SK-N-SH (cell line): Measurements from ENCODE around the gene TRIM38. TPM values are rescaled to one million over a fixed set of nuclear protein-coding genes. Genes with fewer than 3 reads are reported as not detected.

Source experiments
- CTCF ChIA-PET: fragments of 300-600, 350-600 bp; formaldehyde crosslinking; extraction: SDS; loops from one replicate; lab custom pipeline; 2021; lab: Yijun Ruan, JAX
- POLR2A ChIA-PET: fragments of 350-600 bp; sonication (Branson Sonifier 250); formaldehyde crosslinking; extraction: SDS; loops from one replicate; lab custom pipeline; 2020; ENCODE audit warnings: antibody characterized with exemption, inconsistent platforms; lab: Yijun Ruan, JAX
- DNase-seq: peaks from one replicate; pipeline ENCODE4 v3.0.0; 2012
- H2AFZ ChIP-seq: fragments of 200-600 bp; sonication (generic); 2 replicates; pipeline ENCODE4 v1.8.1; 2016; ENCODE audit warnings: antibody characterized with exemption, mild to moderate bottlenecking, low read depth
- H3F3A ChIP-seq: fragments of 200-600 bp; sonication (generic); replicated peaks from 2 replicates; pipeline ENCODE3; 2016; ENCODE audit warnings: antibody characterized with exemption, mild to moderate bottlenecking; ENCODE audit not compliant: insufficient read depth
- H3K27ac ChIP-seq, 2 experiments: fragments of 200-500 bp in 1 of 2; fragments of 200-600 bp in 1 of 2; sonication (Bioruptor generic) in 1 of 2; sonication (generic), shearing (Covaris generic) in 1 of 2; 2 replicates each; pipeline versions ENCODE4 v1.5.1 to v1.6.1; 2014 to 2016; ENCODE audit warnings: low read depth in 2 of 2, inconsistent platforms in 1 of 2, low read length in 1 of 2, mild to moderate bottlenecking in 1 of 2, mixed read lengths in 1 of 2
- H3K27me3 ChIP-seq: fragments of 200-600 bp; sonication (generic), shearing (Covaris generic); 2 replicates; pipeline ENCODE4 v1.6.1; 2016; ENCODE audit warnings: mixed run types; ENCODE audit not compliant: insufficient read depth
- H3K36me3 ChIP-seq, 2 experiments: fragments of 200-500 bp in 1 of 2; fragments of 200-600 bp in 1 of 2; sonication (Bioruptor generic) in 1 of 2; sonication (generic) in 1 of 2; replicated peaks in 1 of 2; 2 replicates each; pipeline versions ENCODE3 to v1.5.1; 2014 to 2016; ENCODE audit warnings: low read length in 1 of 2, mild to moderate bottlenecking in 1 of 2; ENCODE audit not compliant: insufficient read depth in 2 of 2, control insufficient read depth in 1 of 2
- H3K4me1 ChIP-seq, 2 experiments: fragments of 200-500 bp in 1 of 2; fragments of 200-600 bp in 1 of 2; sonication (Bioruptor generic) in 1 of 2; sonication (generic), shearing (Covaris generic) in 1 of 2; 2 replicates each; pipeline versions ENCODE4 v1.5.1 to v1.6.1; 2014 to 2016; ENCODE audit warnings: low read depth in 1 of 2, low read length in 1 of 2, mixed run types in 1 of 2; ENCODE audit not compliant: insufficient read depth in 2 of 2, control insufficient read depth in 1 of 2
- H3K4me2 ChIP-seq: fragments of 200-600 bp; sonication (generic), shearing (Covaris generic); 2 replicates; pipeline ENCODE4 v1.6.1; 2017; ENCODE audit warnings: mixed run types
- H3K4me3 ChIP-seq, 2 experiments: fragments of 200-500 bp in 1 of 2; fragments of 200-600 bp in 1 of 2; sonication (Bioruptor generic) in 1 of 2; sonication (generic), shearing (Covaris generic) in 1 of 2; 2 replicates each; pipeline versions ENCODE4 v1.5.1 to v1.8.1; 2014 to 2016; ENCODE audit warnings: low read depth in 2 of 2, inconsistent platforms in 1 of 2, low read length in 1 of 2, mild to moderate bottlenecking in 1 of 2, mixed read lengths in 1 of 2, moderate library complexity in 1 of 2
- H3K79me2 ChIP-seq: fragments of 200-600 bp; sonication (generic); 2 replicates; pipeline ENCODE4 v1.8.1; 2017; ENCODE audit warnings: mild to moderate bottlenecking; ENCODE audit not compliant: insufficient read depth
- H3K9ac ChIP-seq: fragments of 200-600 bp; sonication (generic); 2 replicates; pipeline ENCODE4 v1.6.1; 2017; ENCODE audit warnings: mixed run types
- H3K9me2 ChIP-seq: fragments of 200-600 bp; sonication (generic); 2 replicates; pipeline ENCODE4 v1.6.1; 2017; ENCODE audit warnings: mixed run types
- H3K9me3 ChIP-seq: fragments of 200-600 bp; sonication (generic); 2 replicates; pipeline ENCODE4 v1.6.1; 2017; ENCODE audit warnings: mixed run types, mild to moderate bottlenecking, moderate library complexity
- H4K20me1 ChIP-seq: fragments of 200-600 bp; sonication (generic); 2 replicates; pipeline ENCODE4 v1.6.1; 2017; ENCODE audit warnings: mild to moderate bottlenecking, mixed run types; ENCODE audit not compliant: insufficient read depth
- CHD2 ChIP-seq: fragments of 150-350 bp; IDR thresholded peaks from 2 replicates; pipeline ENCODE4 v1.6.1; 2018; ENCODE audit warnings: low read length; ENCODE audit not compliant: partially characterized antibody
- ELF1 ChIP-seq: IDR thresholded peaks from 2 replicates; pipeline ENCODE4 v1.4.0; 2012
- FOSL2 ChIP-seq: IDR thresholded peaks from 2 replicates; pipeline ENCODE4 v1.4.0; 2012; ENCODE audit warnings: low read depth, mild to moderate bottlenecking, moderate library complexity, borderline replicate concordance
- GABPA ChIP-seq: IDR thresholded peaks from 2 replicates; pipeline ENCODE4 v1.4.0; 2012; ENCODE audit warnings: low read depth, mild to moderate bottlenecking
- IRF3 ChIP-seq: fragments of 150-350 bp; IDR thresholded peaks from 2 replicates; pipeline ENCODE4 v1.6.1; 2016; ENCODE audit warnings: mild to moderate bottlenecking, low read depth, low read length
- MXI1 ChIP-seq: IDR thresholded peaks from 2 replicates; pipeline ENCODE4 v1.6.1; 2012; ENCODE audit warnings: mild to moderate bottlenecking, low read depth, low read length, improper control_type of control experiment
- NFIC ChIP-seq: IDR thresholded peaks from 2 replicates; pipeline ENCODE4 v1.4.0; 2012; ENCODE audit warnings: borderline replicate concordance
- NRF1 ChIP-seq: IDR thresholded peaks from 2 replicates; pipeline ENCODE4 v1.6.1; 2012; ENCODE audit warnings: low read depth, mild to moderate bottlenecking, low read length
- RAD21 ChIP-seq: IDR thresholded peaks from 2 replicates; pipeline ENCODE4 v1.6.1; 2012; ENCODE audit warnings: mild to moderate bottlenecking, low read length
- RCOR1 ChIP-seq: fragments of 150-350 bp; IDR thresholded peaks from 2 replicates; pipeline ENCODE4 v1.6.1; 2017; ENCODE audit warnings: antibody characterized with exemption, low read length
- RFX5 ChIP-seq: IDR thresholded peaks from 2 replicates; pipeline ENCODE4 v1.6.1; 2012; ENCODE audit warnings: mild to moderate bottlenecking, improper control_type of control experiment, low read length
- RXRA ChIP-seq: IDR thresholded peaks from 2 replicates; pipeline ENCODE4 v1.4.0; 2012; ENCODE audit warnings: low read depth, mild to moderate bottlenecking, borderline replicate concordance
- SIN3A ChIP-seq: IDR thresholded peaks from 2 replicates; pipeline ENCODE4 v1.6.1; 2012; ENCODE audit warnings: low read depth, mild to moderate bottlenecking, low read length, moderate library complexity, borderline replicate concordance
- TEAD4 ChIP-seq: IDR thresholded peaks from 2 replicates; pipeline ENCODE4 v1.4.0; 2012; ENCODE audit warnings: mild to moderate bottlenecking, borderline replicate concordance; ENCODE audit not compliant: insufficient read depth
- YY1 ChIP-seq: IDR thresholded peaks from 2 replicates; pipeline ENCODE4 v1.4.0; 2012; ENCODE audit warnings: low read depth, mild to moderate bottlenecking
- WGBS: methylation state at CpG from one replicate; pipeline ENCODE4 v1.1.6; 2017; ENCODE audit warnings: low lambda C conversion rate; 5-methylcytosine and 5-hydroxymethylcytosine counted together
- polyA plus RNA-seq, 3 experiments: library from polyadenylated mRNA; depleted of rRNA; stranded (reverse); fragments of >200 nt; gene quantifications; 2 replicates each; pipeline ENCODE4 v1.2.3, GENCODE V29; 2012
- TF ChIP-seq, protein P1 (sequence below): fragments of 200-600 bp; sonication (generic); IDR thresholded peaks from 2 replicates; pipeline ENCODE4 v1.6.1; 2017; ENCODE audit warnings: antibody characterized with exemption, mild to moderate bottlenecking, moderate library complexity
- TF ChIP-seq, protein P2 (sequence below): IDR thresholded peaks from 2 replicates; pipeline ENCODE4 v1.4.0; 2012; ENCODE audit warnings: low read depth, borderline replicate concordance

TRIM38 gene
- polyA plus RNA-seq, 1 of the 3 experiments (the other 2 are of a cell fraction), result 0.62 TPM

DNA sequence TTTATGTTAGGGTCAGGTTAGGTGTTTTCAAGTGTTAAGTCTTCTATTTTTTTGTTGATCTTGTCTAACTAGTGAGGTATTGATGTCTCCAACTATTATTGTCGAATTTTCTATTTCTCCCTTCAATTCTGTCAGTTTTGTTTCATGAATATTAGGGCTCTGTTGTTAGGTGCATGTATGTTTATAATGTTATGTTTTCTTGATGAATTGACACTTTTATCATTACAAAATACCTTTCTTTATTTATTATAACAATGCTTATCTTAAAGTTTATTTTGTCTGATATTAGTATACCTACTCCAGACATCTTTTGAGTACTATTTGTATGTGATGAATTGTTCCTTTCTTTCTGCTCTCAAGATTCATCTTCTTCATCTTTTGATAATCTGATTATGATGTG, 12.9 kb upstream of the TRIM38 start:
- H2AFZ ChIP-seq, result no peak overlapping the region
- TF ChIP-seq NFIC (no peak), YY1 (no peak), SIN3A (no peak), CHD2 (no peak), IRF3 (no peak), NRF1 (no peak), FOSL2 (no peak), RAD21 (no peak), RCOR1 (no peak), MXI1 (no peak), TEAD4 (no peak), RFX5 (no peak), ELF1 (no peak), RXRA (no peak), GABPA (no peak)
- TF ChIP-seq, protein P1, sequence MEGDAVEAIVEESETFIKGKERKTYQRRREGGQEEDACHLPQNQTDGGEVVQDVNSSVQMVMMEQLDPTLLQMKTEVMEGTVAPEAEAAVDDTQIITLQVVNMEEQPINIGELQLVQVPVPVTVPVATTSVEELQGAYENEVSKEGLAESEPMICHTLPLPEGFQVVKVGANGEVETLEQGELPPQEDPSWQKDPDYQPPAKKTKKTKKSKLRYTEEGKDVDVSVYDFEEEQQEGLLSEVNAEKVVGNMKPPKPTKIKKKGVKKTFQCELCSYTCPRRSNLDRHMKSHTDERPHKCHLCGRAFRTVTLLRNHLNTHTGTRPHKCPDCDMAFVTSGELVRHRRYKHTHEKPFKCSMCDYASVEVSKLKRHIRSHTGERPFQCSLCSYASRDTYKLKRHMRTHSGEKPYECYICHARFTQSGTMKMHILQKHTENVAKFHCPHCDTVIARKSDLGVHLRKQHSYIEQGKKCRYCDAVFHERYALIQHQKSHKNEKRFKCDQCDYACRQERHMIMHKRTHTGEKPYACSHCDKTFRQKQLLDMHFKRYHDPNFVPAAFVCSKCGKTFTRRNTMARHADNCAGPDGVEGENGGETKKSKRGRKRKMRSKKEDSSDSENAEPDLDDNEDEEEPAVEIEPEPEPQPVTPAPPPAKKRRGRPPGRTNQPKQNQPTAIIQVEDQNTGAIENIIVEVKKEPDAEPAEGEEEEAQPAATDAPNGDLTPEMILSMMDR, result no peak
- TF ChIP-seq, protein P2, sequence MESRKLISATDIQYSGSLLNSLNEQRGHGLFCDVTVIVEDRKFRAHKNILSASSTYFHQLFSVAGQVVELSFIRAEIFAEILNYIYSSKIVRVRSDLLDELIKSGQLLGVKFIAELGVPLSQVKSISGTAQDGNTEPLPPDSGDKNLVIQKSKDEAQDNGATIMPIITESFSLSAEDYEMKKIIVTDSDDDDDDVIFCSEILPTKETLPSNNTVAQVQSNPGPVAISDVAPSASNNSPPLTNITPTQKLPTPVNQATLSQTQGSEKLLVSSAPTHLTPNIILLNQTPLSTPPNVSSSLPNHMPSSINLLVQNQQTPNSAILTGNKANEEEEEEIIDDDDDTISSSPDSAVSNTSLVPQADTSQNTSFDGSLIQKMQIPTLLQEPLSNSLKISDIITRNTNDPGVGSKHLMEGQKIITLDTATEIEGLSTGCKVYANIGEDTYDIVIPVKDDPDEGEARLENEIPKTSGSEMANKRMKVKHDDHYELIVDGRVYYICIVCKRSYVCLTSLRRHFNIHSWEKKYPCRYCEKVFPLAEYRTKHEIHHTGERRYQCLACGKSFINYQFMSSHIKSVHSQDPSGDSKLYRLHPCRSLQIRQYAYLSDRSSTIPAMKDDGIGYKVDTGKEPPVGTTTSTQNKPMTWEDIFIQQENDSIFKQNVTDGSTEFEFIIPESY, result no peak
- ChIA-PET POLR2A (no interaction called here), CTCF (interaction anchor here (1.4 kb wide), 1 partner anchor 1823 kb away, joined by 3 read pairs; no protein-coding TSS in a partner anchor)
- H3K9me3 ChIP-seq, result no peaks in the 10 kb centered on the region
- WGBS, result 18% methylated on average over 1 of the region's 1 CpG
- no peak overlapping the region for H3K9ac ChIP-seq
- H3K27ac ChIP-seq, result no peak overlapping the region
- no peaks in the 10 kb centered on the region for H3F3A ChIP-seq
- no peaks in the 10 kb centered on the region for H3K79me2 ChIP-seq
- no peak overlapping the region for H3K4me2 ChIP-seq
- no peaks in the 10 kb centered on the region for H3K36me3 ChIP-seq
- no peaks in the 10 kb centered on the region for H3K9me2 ChIP-seq
- no peaks in the 10 kb centered on the region for H4K20me1 ChIP-seq
- no peak for DNase-seq
- H3K4me1 ChIP-seq, result no peaks in the 10 kb centered on the region
- no peaks in the 10 kb centered on the region for H3K27me3 ChIP-seq
- no peak overlapping the region for H3K4me3 ChIP-seq
